Prostate gland (tissue), 2 donors: Measurements from ENCODE around the gene ERGIC3. TPM values are rescaled to one million over a fixed set of nuclear protein-coding genes. Genes with fewer than 3 reads are reported as not detected.

Experiments used
- DNase-seq: peaks from one replicate; pipeline ENCODE4 v3.0.0-alpha.2; 2019; ENCODE audit warnings: low spot score
- H3K27ac ChIP-seq, 2 donors: fragments of 200-600 bp; sonication (generic); 2 replicates each; pipeline ENCODE4 v1.5.1; 2017 to 2019
- H3K27me3 ChIP-seq: fragments of 200-600 bp; sonication (generic); replicated peaks from 2 replicates; pipeline ENCODE4 v1.5.1; 2019; ENCODE audit not compliant: insufficient read depth
- H3K36me3 ChIP-seq, 2 donors: fragments of 200-600 bp; sonication (generic); 1 replicate in 1 of 2; 2 replicates in 1 of 2; pipeline versions ENCODE4 v1.5.1 to v1.8.1; 2017 to 2019
- H3K4me1 ChIP-seq: fragments of 200-600 bp; sonication (generic); replicated peaks from 2 replicates; pipeline ENCODE4 v1.5.1; 2019
- H3K4me3 ChIP-seq, 2 donors: fragments of 200-600 bp; sonication (generic); 2 replicates each; pipeline ENCODE4 v1.5.1; 2017 to 2019
- H3K9me3 ChIP-seq: fragments of 200-600 bp; sonication (generic); 2 replicates; pipeline ENCODE4 v1.5.1; 2017
- POLR2A ChIP-seq: fragments of 450-650 bp; IDR thresholded peaks from one replicate; pipeline ENCODE4 v1.6.1; 2016; ENCODE audit warnings: antibody characterized with exemption, mild to moderate bottlenecking
- POLR2AphosphoS5 ChIP-seq: sonication (generic); formaldehyde crosslinking; IDR thresholded peaks from one replicate; pipeline ENCODE4 v1.6.1; 2017; ENCODE audit warnings: antibody characterized with exemption
- WGBS: methylation state at CpG from one replicate; pipeline ENCODE4 v1.1.5; 2018; 5-methylcytosine and 5-hydroxymethylcytosine counted together
- intact Hi-C: fragments of 100-400 bp; cut with DNase I; formaldehyde crosslinking; loops from one replicate; pipeline ENCODE4 v1.14.2; 2022
- total RNA-seq, 2 donors: library from RNA; depleted of rRNA; stranded (reverse); fragments of >200 nt; gene quantifications; one replicate each; pipeline ENCODE4 v1.1.0, GENCODE V29; 2016
- TF ChIP-seq, protein P1 (sequence below), 4 experiments: fragments of 200-600 bp in 2 of 4; fragments of 450-650 bp in 2 of 4; sonication (generic) in 2 of 4; IDR thresholded peaks; 1 replicate in 3 of 4; 2 replicates in 1 of 4; pipeline ENCODE4 v1.5.1; 2016 to 2019; ENCODE audit warnings: antibody characterized with exemption in 4 of 4, mild to moderate bottlenecking in 2 of 4, moderate library complexity in 2 of 4

ERGIC3 gene
- total RNA-seq, 2 donors from 2014 or later, result 277 to 282 TPM

DNA sequence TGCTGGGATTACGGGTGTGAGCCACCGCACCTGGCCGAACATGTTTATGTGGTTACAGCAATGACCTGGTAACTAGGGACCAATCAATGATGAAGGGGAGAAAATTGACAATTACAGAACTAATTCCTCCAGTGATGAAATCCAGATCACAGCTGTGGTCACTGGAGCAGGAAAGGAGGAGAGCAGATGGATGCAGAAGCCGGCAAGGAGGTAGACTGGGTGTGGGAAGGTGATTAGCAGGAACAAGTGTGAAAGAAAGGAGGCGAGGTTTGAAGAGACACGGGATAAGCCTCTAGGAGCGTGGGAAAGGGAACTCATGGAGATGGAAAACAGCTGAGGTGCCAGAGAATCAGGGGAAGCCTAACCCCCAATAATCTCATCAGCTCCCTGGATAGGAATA lies 56.6 kb downstream of the ERGIC3 start:
- Histone ChIP-seq H3K36me3 (no peaks in the 10 kb centered on the region), H3K27me3 (no peaks in the 10 kb centered on the region), H3K27ac (no peak overlapping the region), H3K9me3 (no peaks in the 10 kb centered on the region), H3K4me1 (no peaks in the 10 kb centered on the region), H3K4me3 (no peak overlapping the region)
- intact Hi-C loops, result no loop called here
- TF ChIP-seq, protein P1, sequence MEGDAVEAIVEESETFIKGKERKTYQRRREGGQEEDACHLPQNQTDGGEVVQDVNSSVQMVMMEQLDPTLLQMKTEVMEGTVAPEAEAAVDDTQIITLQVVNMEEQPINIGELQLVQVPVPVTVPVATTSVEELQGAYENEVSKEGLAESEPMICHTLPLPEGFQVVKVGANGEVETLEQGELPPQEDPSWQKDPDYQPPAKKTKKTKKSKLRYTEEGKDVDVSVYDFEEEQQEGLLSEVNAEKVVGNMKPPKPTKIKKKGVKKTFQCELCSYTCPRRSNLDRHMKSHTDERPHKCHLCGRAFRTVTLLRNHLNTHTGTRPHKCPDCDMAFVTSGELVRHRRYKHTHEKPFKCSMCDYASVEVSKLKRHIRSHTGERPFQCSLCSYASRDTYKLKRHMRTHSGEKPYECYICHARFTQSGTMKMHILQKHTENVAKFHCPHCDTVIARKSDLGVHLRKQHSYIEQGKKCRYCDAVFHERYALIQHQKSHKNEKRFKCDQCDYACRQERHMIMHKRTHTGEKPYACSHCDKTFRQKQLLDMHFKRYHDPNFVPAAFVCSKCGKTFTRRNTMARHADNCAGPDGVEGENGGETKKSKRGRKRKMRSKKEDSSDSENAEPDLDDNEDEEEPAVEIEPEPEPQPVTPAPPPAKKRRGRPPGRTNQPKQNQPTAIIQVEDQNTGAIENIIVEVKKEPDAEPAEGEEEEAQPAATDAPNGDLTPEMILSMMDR (IDR thresholded peaks at IDR 0.05), result no peak
- no peak for TF ChIP-seq POLR2AphosphoS5
- DNase-seq, result no peak
- 73% methylated on average over 7 of the region's 7 CpGs for WGBS

DNA sequence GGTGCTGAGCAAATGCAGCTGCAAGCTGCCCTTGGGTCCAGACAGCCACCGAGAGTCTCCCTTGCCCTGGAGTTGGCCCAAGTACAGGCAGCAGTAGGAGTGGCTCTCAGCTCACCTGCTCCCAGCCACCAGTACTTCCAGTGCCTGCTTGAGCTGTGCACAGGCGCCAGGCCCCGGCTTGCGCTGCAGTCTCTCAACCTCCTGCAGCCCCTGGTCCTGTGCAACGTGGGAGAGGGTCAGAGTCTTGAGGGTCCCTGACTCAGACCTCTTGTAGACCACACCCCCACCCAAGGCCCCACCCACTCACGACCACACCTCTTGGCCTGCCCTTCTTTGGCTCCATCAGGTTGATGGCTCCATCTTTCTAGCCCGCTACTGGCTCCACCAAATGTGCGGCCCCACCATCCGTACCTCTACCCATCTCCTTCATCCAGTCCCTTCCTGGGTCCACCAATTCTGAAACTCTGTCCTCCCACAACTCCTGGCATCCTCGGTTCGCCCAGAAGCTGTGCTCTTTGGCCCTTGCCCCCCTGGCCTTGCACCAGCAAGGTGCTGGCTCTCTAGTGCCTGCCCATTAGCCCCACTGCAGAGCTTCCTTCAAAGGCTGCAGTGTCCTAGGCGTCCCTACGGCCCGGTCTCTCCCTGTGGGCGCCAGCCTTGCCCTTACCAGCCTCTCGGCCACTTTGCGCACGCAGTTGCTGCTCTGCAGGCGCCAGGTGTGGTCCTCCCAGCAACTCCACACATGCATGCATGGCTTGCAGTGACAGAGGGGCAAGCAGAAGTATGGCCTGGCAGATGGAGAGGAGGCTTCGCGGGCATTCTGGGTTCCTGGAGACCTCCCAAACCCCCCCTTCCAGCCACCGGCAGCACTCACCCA lies 57.3 kb downstream of the ERGIC3 start:
- Histone ChIP-seq H3K4me1 (no peaks in the 10 kb centered on the region), H3K27me3 (no peaks in the 10 kb centered on the region), H3K4me3 (no peak overlapping the region), H3K36me3 (no peaks in the 10 kb centered on the region), H3K9me3 (no peaks in the 10 kb centered on the region), H3K27ac (no peak overlapping the region)
- DNase-seq, result no peak
- WGBS, result 79% methylated on average over 22 of the region's 22 CpGs
- intact Hi-C loops, result no loop called here
- no peak for TF ChIP-seq POLR2A
- no peak for TF ChIP-seq POLR2AphosphoS5
- TF ChIP-seq, protein P1 (IDR thresholded peaks at IDR 0.05), result no peak

DNA sequence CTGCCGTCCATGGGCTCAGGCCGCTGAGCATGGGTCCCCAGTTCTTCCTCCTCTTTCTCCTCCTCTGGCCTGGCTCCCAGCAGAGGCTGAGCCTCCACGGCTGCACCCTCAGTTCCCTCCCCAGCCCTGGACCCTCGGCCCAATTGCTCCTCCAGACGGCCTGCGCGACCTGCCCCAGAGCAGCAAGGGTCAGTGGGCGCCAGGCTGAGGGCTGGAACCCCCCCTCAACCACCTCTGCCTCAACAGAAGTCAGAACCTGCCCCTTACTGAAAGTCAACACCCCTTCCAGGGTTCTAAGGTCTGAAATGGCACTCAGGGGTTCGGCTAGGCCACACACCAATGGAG lies 57.9 kb downstream of the ERGIC3 start:
- no peak overlapping the region for H3K27ac ChIP-seq
- no peaks in the 10 kb centered on the region for H3K4me1 ChIP-seq
- 99% methylated on average over 9 of the region's 9 CpGs for WGBS
- no peaks in the 10 kb centered on the region for H3K36me3 ChIP-seq
- no peaks in the 10 kb centered on the region for H3K27me3 ChIP-seq
- intact Hi-C loops, result loop anchor here (5.0 kb wide), 2 partner anchors 98 to 288 kb away; partner anchors contain the start of genes NFS1 and ROMO1
- H3K4me3 ChIP-seq, result no peak overlapping the region
- TF ChIP-seq, protein P1 (IDR thresholded peaks at IDR 0.05), result no peak
- no peak for TF ChIP-seq POLR2AphosphoS5
- no peak for TF ChIP-seq POLR2A
- no peaks in the 10 kb centered on the region for H3K9me3 ChIP-seq
- DNase-seq, result no peak

DNA sequence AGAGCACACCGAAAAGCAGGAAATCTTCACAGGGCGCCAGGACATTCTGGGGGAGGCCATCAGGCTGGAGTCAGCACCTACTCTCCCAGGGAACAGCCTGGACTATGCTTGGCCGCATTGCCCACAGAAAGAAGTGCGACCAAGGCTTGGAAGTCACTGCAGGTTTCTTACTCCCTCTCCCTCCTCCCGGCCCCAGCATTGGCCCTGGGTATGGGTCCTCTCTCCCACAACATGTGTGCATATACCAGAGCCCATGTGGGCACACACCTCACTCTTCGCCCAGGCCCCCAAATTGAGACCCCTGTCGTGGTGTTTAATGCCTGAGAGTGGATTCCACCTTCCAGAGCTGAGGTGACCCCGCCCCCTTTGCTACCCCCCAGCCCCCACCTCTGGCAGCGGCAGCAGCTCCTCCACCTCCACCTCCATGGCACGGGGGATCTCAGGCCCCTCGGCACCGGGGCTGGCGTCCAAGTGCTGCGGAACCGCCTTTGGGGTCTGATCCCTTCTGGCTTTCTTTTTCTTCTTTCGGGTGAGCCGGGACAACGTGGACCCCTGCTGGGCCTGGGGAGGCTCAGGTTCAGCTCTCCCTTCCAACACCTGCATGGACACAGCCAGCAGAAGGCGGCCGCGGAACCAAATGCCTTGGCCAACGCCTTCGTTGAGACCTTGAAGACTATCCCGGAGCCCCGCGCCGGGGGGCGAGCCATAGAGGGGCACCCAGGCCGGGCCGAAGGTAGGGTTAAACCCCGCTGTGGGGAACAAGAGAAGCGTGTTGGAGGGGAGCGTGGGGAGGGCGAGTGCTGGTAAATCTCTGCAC lies 58.5 kb downstream of the ERGIC3 start:
- no peak for DNase-seq
- intact Hi-C loops, result loop anchor here (5.0 kb wide), 2 partner anchors 97 to 287 kb away; partner anchors contain the start of genes NFS1 and ROMO1
- Histone ChIP-seq H3K27me3 (no peaks in the 10 kb centered on the region), H3K9me3 (no peaks in the 10 kb centered on the region), H3K27ac (no peak overlapping the region), H3K4me1 (no peaks in the 10 kb centered on the region), H3K36me3 (no peaks in the 10 kb centered on the region), H3K4me3 (peak overlapping the region; percentile 27 to 42)
- TF ChIP-seq POLR2A (no peak), POLR2AphosphoS5 (no peak)
- TF ChIP-seq, protein P1 (IDR thresholded peaks at IDR 0.05), result no peak
- 26% methylated on average over 34 of the region's 34 CpGs for WGBS
